HL-60/S4 treated with phorbol 12-myristate 13-acetate at 8.2 ng/mL for 4 days and 3 days (cell line): ENCODE measurements around the gene EHMT1.

ENCODE experiments used
- in situ Hi-C: fragments of 300-500 bp; cut with MboI; formaldehyde crosslinking; loops from 2 replicates; pipeline ENCODE4 v1.15.0; 2022; ENCODE audit warnings: low sequenced_read_pairs

Gene EHMT1

DNA sequence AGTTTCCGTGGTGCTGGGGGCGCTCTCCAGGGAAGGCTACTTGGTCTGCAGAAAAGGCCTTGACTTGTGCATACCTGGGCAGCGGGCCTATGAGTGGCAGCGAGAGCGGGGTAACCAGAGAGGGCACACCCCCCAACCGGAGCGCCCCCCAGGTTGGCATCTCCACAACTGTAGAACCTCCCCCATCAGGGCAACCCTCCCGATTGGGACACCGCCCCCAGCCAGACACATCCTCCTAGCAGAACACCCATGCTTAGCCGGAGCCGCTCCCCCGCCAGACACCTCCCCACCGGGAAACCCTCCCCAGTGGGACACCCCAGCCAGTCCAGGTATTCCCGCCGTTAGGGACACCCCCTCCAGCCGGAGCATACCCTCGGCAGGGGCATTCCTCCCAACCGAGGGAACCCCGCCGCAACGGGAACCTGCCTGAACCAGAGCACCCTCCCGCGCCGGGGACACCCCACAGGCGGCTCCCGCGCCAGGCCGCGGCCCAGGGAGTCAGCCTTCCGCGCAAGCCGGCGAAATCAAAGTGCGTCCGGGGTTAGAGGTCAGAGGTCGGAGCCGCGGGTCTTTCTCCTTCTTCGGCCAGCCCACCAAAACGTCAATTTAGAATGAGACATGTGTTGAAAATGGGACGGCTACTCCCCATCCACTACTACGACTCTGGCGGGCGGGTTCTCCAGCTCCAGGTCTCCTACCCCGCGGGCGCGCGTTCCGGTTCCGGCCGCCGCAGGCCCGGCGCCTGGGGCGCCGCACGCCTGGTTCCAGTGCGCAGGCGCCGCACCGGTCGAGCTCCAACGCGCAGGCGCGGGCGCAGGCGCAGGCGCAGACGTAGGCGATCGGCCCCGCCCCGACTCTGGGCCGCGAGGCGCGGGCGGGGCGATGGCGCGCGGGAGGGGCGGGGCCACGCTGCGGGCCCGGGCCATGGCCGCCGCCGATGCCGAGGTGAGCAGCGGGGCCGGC, at the start of gene EHMT1:
TSS of gene EHMT1 (plus strand) at position 901 of the 963 bp plus-strand sequence. CDS start at position 925, 24 bp downstream.
- in situ Hi-C loops, result no loop called here

DNA sequence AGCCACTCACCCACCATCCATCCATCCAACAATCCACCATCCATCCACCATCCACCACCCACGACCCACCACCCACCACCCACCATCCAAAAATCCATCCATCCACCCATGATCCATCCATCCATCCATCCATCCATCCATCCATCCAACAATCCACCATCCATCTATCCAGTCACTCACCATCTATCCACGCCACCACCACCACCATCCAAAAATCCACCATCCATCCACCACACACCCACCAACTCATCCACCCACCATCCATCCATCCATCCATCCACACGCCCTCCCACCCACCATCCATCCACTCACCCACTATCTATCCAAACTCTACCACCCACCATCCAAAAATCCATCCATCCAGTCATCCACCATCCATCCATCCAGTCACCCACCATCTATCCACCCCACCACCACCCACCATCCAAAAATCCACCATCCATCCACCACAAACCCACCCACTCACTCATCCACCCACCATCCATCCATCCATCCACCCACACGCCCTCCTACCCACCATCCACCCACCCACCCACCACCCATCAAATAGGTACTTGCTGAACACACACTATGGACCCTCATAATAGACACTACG, 49.1 kb upstream of the EHMT1 start:
- in situ Hi-C loops, result no loop called here

GRCh38 chr9:137570566-137570965, 48.2 kb upstream of the EHMT1 start:
- in situ Hi-C loops, result no loop called here

DNA sequence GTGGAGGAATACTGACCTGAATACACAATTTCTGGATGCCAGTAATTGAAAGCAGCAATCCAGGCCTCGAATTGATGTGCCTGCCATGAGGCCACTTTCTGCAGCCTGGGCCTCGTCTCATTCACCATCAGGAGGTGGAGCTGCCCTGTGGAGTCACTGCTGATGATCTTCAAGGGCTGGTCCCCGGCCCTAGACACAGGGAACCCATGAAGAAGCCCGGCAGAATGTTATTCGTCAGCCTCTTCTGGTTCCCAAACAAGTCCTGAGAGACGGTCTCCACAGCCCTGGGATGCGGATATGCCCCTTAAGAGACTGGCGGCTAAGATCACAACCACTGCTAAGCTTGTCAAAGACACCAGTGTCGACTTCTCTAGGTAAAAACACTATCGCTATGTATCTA, 44.6 kb upstream of the EHMT1 start:
- in situ Hi-C loops, result no loop called here

- in situ Hi-C loops, result no loop called here
These were observed 43.5 kb upstream of the EHMT1 start for GRCh38 chr9:137575364-137575715.

- in situ Hi-C loops, result no loop called here
These were observed 42.9 kb upstream of the EHMT1 start for GRCh38 chr9:137575716-137576411.

DNA sequence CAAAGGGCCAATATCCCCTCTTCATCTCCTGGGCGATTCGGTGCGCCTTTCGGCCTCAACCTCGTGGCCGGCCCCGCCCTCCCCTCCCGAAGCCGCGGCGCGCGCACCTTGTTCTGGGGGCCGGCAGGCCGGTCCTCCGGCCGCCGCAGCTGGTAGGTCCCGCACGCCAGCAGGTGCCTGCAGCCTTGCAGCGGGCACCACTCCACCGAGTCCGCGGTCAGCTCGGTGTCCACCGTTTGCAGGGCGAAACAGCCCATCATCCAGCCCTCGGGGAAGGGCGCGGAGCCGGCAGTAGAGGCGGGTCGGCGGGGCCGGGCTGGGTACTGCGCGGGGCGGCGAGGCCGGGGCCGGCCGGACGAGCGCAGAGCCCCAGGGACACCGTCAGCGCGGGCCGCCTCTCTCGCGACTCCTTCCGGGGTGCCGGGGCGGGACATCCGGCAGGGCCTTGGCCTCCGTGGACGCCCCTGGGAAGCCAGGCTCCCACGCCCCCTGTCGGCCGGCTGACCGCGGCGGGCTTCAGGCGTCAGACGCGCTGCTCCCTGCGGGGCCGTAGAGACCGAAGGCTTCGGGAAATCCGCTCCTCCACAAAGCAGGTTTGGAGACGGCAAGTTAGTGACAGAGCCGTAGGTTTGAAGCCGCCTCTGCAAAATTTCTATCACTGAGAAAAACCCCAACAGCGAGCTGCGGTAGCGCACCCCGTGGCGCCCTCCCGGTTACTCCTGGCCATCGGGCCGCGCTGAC, 40.1 kb upstream of the EHMT1 start, which contains the start of gene DPH7:
TSS of gene DPH7 (minus strand) at position 408 of the 741 bp plus-strand sequence. CDS start at position 260, 148 bp downstream.
- in situ Hi-C loops, result no loop called here

DNA sequence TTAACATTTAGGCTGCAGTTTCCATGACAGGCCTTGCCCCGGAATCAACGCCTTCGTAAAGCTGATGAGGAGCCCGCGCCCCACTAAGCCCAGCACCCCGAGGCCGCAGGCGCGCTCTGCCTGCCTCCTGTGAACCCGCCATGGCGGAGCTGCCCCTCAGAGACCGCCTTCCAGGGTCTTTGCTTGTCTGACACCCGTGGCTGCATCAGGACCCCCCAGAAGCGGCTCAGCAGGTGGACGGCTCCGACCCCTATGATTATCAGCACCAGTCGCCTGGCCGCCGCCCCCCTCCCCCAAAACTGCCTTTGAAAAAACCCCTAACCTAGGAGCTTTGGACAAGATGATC, 39.6 kb upstream of the EHMT1 start:
- in situ Hi-C loops, result no loop called here

DNA sequence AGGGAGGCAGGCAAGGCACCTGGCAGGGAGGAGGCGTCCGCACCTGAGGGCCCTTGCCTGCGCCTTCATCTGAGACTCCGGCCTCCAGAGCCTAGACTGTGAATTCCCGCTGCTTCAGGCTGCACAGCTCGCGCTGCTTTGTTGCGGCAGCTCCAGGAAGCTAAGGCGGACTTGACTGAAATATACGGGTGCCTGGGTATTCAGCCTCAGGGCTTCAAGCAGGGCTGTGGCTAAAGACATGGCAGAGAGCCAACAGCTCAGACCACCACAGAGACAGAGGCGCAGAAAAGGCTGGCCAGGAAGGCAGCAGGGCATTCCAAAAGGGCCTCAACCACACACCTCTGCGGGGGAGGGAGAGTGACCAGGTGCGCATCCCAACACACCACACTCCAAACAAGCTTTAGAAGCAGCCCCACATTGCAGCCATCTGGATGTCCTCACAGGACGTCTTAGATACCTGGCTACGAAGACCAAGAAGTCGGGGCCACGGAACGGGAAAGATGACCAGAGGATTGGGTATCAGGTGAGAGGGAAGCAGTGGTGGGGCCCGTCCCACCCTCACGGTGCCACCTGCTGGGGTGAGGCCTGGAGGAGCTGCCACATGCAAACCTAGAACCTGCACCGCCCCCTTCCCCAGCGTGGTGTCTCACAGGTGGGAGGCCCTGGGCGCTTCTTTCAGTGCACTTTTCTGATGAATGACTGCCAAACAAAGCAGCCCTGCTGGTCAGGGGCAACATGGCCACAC, 38.4 kb upstream of the EHMT1 start:
- in situ Hi-C loops, result no loop called here

GRCh38 chr9:137580954-137581322, 37.9 kb upstream of the EHMT1 start:
- in situ Hi-C loops, result no loop called here

DNA sequence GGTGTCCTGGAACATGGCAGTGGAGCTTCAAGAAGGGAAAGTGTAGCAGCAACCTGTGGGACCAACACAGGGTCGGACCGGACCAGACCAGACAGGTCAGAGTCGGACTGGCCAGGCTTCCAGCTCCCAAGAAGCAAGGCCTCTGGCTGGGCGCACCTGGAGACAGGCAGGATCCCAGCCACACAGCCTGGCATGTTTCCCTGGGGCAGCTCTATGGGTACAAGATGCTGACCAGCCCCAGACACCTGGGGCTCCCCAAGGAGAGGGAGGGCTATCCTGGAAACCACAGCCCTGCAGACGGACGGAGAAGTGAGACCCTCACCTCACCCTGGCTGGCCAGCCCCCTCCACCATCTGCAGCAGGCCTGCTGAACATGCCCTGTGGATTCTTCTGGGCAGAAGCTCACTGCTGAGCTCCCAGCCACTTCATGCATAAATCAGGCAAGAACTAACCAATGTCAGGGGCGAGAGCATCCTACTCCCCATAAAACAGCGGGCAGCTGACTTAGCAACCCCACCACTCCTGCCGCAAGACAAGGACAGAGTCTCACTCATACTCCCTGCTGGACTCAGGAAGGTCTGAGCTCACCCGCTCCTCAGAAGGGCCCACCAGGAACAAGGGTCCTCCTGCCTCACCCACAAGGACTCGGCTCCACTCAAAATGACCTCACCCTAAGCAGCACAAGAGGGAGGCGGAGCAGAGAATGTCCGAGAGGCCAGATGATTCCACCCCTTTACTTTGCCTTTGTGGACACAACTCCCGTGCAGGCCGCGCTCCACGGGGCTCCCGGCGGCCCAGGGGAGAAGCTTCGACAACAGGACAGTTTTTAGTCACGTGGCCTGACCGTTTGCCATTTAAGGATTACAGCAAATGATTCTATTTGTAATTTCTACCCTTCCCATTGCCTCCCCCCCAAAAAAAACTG, 37.2 kb upstream of the EHMT1 start:
- in situ Hi-C loops, result no loop called here

DNA sequence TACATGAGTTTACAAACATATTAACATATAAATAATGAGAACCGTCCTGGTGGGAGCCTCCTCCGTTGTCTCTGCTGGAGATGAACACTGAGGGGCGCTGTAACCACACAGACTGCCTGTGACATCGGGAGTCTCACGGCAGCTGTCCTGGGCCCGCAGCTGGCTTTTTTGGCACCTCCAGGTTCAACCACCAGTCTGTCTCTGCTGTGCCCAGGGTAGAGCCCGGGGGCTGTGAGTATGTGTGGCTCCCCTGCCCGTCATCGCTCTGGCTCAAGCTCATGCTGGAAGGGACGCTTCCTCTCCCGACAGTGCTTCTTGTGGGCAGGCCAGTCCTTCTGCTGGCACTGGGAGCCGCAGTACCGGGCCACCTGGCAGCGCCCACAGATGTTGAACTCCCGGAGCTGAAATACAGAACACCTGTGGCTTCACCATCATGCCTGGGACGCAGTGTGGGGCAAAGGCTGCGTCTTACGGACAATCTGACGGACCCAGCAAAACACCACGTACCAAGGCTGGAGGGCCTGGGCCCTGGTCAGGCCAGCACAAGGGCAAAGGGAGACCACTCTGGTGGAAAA, 36.4 kb upstream of the EHMT1 start:
- in situ Hi-C loops, result no loop called here

- in situ Hi-C loops, result no loop called here
These were observed 35.5 kb upstream of the EHMT1 start for GRCh38 chr9:137583347-137583746.

GRCh38 chr9:137583957-137584356, 34.8 kb upstream of the EHMT1 start:
- in situ Hi-C loops, result no loop called here

- in situ Hi-C loops, result no loop called here
These were observed 32.0 kb upstream of the EHMT1 start for GRCh38 chr9:137586854-137587253.

- in situ Hi-C loops, result no loop called here
These were observed 30.5 kb upstream of the EHMT1 start for GRCh38 chr9:137588311-137588710.

DNA sequence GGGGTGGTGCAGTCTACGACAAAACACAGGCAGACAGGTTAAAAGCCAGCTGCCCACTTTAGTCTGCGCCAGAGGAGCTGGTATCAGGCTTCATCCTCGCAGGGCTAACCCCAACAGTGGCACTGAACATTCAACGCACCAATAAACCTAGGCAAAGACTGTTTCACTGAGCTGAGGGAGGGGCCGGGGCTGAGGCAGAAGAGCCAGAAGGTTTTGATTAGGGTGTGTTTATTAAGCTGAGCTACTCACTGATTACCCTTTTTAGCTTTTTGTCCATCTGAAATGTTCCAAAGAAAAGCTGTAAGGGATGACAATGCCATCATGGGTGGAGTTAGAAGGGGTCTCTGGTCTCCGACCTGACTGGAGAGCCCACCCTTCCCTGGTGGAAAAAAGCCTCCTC, 29.9 kb upstream of the EHMT1 start:
- in situ Hi-C loops, result no loop called here

- in situ Hi-C loops, result no loop called here
These were observed 29.2 kb upstream of the EHMT1 start for GRCh38 chr9:137589441-137590122.

GRCh38 chr9:137590123-137590468, 28.7 kb upstream of the EHMT1 start:
- in situ Hi-C loops, result no loop called here
